ENCODE data around the gene SPATA20. TPM values are rescaled to one million over a fixed set of nuclear protein-coding genes. Genes with fewer than 3 reads are reported as not detected.

SPATA20 gene
- total and polyA plus RNA-seq, 2 experiments from 2014 or later: 89.9 to 146 TPM

DNA sequence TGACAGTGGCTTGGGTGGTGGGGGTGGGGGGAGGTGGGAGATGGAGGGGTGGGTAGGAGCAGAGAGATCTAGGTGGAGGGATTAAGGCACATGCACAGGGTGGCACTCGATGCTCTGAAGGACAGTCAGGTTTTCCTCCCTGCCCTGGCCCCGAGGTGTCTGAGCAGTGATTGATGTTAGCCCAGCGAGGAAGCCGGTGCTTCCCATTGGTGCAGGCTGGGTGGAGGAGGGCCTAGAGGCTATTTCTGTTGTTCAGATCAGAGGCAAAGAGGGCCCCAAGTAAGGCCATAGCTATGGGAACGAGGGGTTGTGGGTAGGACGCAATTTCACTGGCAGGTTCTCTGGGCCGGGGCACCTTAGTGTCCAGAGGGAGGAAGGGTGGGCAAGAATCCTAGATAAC lies 36.7 kb downstream of the SPATA20 start:
- no peak overlapping the region for H3K4me2 ChIP-seq (ENCODE audit: unreplicated experiment)
- H3K36me3 ChIP-seq (ENCODE audit: low read depth): no peaks in the 10 kb centered on the region
- WGBS, 2 experiments (ENCODE audit: low coverage in 1 of 2, low lambda C conversion rate in 2 of 2, missing lambda C conversion rate in 2 of 2): 86 to 91% methylated on average over 5 to 7 of the region's 7 CpGs
- no peak overlapping the region for H2AFZ ChIP-seq
- H3K27me3 ChIP-seq (replicated peaks; ENCODE audit: insufficient read depth): no peaks in the 10 kb centered on the region
- H3K9ac ChIP-seq: no peak overlapping the region
- no peaks in the 10 kb centered on the region for H3F3A ChIP-seq (ENCODE audit: insufficient read depth)
- H3K4me3 ChIP-seq: no peak overlapping the region
- H3K9me2 ChIP-seq (ENCODE audit: insufficient read depth): no peaks in the 10 kb centered on the region
- no peak overlapping the region for H3K27ac ChIP-seq
- DNase-seq: no peak
- no peak for TF ChIP-seq EZH2phosphoT487 (IDR thresholded peaks at IDR 0.05; ENCODE audit: insufficient read depth, low read depth)
- no peak for TF ChIP-seq EZH2 (IDR thresholded peaks at IDR 0.05; ENCODE audit: insufficient read depth, poor library complexity, severe bottlenecking)
- H3K4me1 ChIP-seq (ENCODE audit: insufficient read depth): no peaks in the 10 kb centered on the region
- no peaks in the 10 kb centered on the region for H4K20me1 ChIP-seq (ENCODE audit: insufficient read depth)
- H3K79me2 ChIP-seq (ENCODE audit: insufficient read depth): no peaks in the 10 kb centered on the region
- no peaks in the 10 kb centered on the region for H3K9me3 ChIP-seq (ENCODE audit: low read depth)
- in situ Hi-C loops (cut with MboI): loop anchor here (25.0 kb wide), 1 partner anchor 96 kb away; the partner anchor contains the start of gene RSAD1

- no peaks in the 10 kb centered on the region for H3K27me3 ChIP-seq (replicated peaks; ENCODE audit: insufficient read depth)
- no peak overlapping the region for H3K27ac ChIP-seq
- H3K4me3 ChIP-seq: no peak overlapping the region
- H3K9me2 ChIP-seq (ENCODE audit: insufficient read depth): no peaks in the 10 kb centered on the region
- H3K4me1 ChIP-seq (ENCODE audit: insufficient read depth): no peaks in the 10 kb centered on the region
- no peaks in the 10 kb centered on the region for H3K9me3 ChIP-seq (ENCODE audit: low read depth)
- no peaks in the 10 kb centered on the region for H3F3A ChIP-seq (ENCODE audit: insufficient read depth)
- no peaks in the 10 kb centered on the region for H4K20me1 ChIP-seq (ENCODE audit: insufficient read depth)
- no peaks in the 10 kb centered on the region for H3K79me2 ChIP-seq (ENCODE audit: insufficient read depth)
- no peaks in the 10 kb centered on the region for H3K36me3 ChIP-seq (ENCODE audit: low read depth)
- no peak overlapping the region for H3K9ac ChIP-seq
- no peak for TF ChIP-seq EZH2 (IDR thresholded peaks at IDR 0.05; ENCODE audit: insufficient read depth, poor library complexity, severe bottlenecking)
- TF ChIP-seq EZH2phosphoT487 (IDR thresholded peaks at IDR 0.05; ENCODE audit: insufficient read depth, low read depth): no peak
- WGBS, 2 experiments (ENCODE audit: low coverage in 1 of 2, low lambda C conversion rate in 2 of 2, missing lambda C conversion rate in 2 of 2): 69 to 74% methylated on average over 4 of the region's 4 CpGs
- no peak for DNase-seq
- in situ Hi-C loops (cut with MboI): loop anchor here (25.0 kb wide), 1 partner anchor 97 kb away; the partner anchor contains the start of gene RSAD1
- H2AFZ ChIP-seq: no peak overlapping the region
- no peak overlapping the region for H3K4me2 ChIP-seq (ENCODE audit: unreplicated experiment)
These were observed 37.1 kb downstream of the SPATA20 start for GRCh38 chr17:50584116-50584515.

DNA sequence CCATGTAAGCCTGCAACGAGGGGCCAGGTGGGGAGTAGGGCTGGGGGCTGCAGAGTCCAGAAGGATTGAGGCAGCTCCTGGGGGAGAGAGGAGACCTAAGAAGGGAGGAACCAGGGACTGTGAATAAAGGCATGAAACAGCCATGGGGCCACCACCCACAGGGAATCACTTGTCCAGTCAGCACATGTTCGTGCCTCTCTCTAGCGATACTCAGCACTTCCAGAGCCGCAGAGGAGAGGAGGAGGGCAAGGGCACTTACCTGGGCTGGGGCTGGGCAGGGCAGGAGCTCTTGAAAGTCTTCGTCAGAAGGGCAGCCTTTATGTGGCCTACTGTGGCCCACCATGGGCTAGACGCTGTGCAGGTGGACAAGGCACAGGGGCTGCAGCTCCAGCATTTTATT lies 37.8 kb downstream of the SPATA20 start:
- Histone ChIP-seq H3K9me2 (ENCODE audit: insufficient read depth) (no peaks in the 10 kb centered on the region), H3K9me3 (ENCODE audit: low read depth) (no peaks in the 10 kb centered on the region), H3K4me1 (ENCODE audit: insufficient read depth) (no peaks in the 10 kb centered on the region), H3K27ac (no peak overlapping the region), H3K4me2 (ENCODE audit: unreplicated experiment) (no peak overlapping the region), H3K9ac (no peak overlapping the region), H3K79me2 (ENCODE audit: insufficient read depth) (no peaks in the 10 kb centered on the region), H3K36me3 (ENCODE audit: low read depth) (no peaks in the 10 kb centered on the region), H2AFZ (no peak overlapping the region), H3F3A (ENCODE audit: insufficient read depth) (no peaks in the 10 kb centered on the region), H4K20me1 (ENCODE audit: insufficient read depth) (no peaks in the 10 kb centered on the region), H3K4me3 (no peak overlapping the region), H3K27me3 (replicated peaks; ENCODE audit: insufficient read depth) (no peaks in the 10 kb centered on the region)
- WGBS, 2 experiments (ENCODE audit: low coverage in 1 of 2, low lambda C conversion rate in 2 of 2, missing lambda C conversion rate in 2 of 2): 85 to 86% methylated on average over 5 to 6 of the region's 6 CpGs
- in situ Hi-C loops (cut with MboI): loop anchor here (25.0 kb wide), 1 partner anchor 97 kb away; the partner anchor contains the start of gene RSAD1
- no peak for DNase-seq
- TF ChIP-seq EZH2phosphoT487 (IDR thresholded peaks at IDR 0.05; ENCODE audit: insufficient read depth, low read depth) (no peak), EZH2 (IDR thresholded peaks at IDR 0.05; ENCODE audit: insufficient read depth, poor library complexity, severe bottlenecking) (no peak)

GRCh38 chr17:50585346-50585745 lies 38.4 kb downstream of the SPATA20 start:
- DNase-seq: no peak
- in situ Hi-C loops (cut with MboI): loop anchor here (25.0 kb wide), 1 partner anchor 98 kb away; the partner anchor contains the start of gene RSAD1
- no peaks in the 10 kb centered on the region for H4K20me1 ChIP-seq (ENCODE audit: insufficient read depth)
- H3K4me1 ChIP-seq (ENCODE audit: insufficient read depth): no peaks in the 10 kb centered on the region
- H3K4me3 ChIP-seq: no peak overlapping the region
- TF ChIP-seq EZH2 (IDR thresholded peaks at IDR 0.05; ENCODE audit: insufficient read depth, poor library complexity, severe bottlenecking) (no peak), EZH2phosphoT487 (IDR thresholded peaks at IDR 0.05; ENCODE audit: insufficient read depth, low read depth) (no peak)
- no peaks in the 10 kb centered on the region for H3K79me2 ChIP-seq (ENCODE audit: insufficient read depth)
- H3K9me2 ChIP-seq (ENCODE audit: insufficient read depth): no peaks in the 10 kb centered on the region
- H3K4me2 ChIP-seq (ENCODE audit: unreplicated experiment): no peak overlapping the region
- no peaks in the 10 kb centered on the region for H3K36me3 ChIP-seq (ENCODE audit: low read depth)
- H3K27me3 ChIP-seq (replicated peaks; ENCODE audit: insufficient read depth): no peaks in the 10 kb centered on the region
- no peaks in the 10 kb centered on the region for H3F3A ChIP-seq (ENCODE audit: insufficient read depth)
- no peak overlapping the region for H2AFZ ChIP-seq
- no peaks in the 10 kb centered on the region for H3K9me3 ChIP-seq (ENCODE audit: low read depth)
- H3K9ac ChIP-seq: no peak overlapping the region
- H3K27ac ChIP-seq: no peak overlapping the region
- WGBS, 2 experiments (ENCODE audit: low coverage in 1 of 2, low lambda C conversion rate in 2 of 2, missing lambda C conversion rate in 2 of 2): 75 to 90% methylated on average over 3 to 4 of the region's 4 CpGs
